ENCODE results near the gene LIPF. TPM values are rescaled to one million over a fixed set of nuclear protein-coding genes. Genes with fewer than 3 reads are reported as not detected.
"Not testable (repeated sequence)": the region's sequence is repeated elsewhere in the genome, so short reads cannot be mapped to it uniquely, and the experiment has no call there.

Gene LIPF
- polyA plus RNA-seq, 1 donor from 2014 or later = not detected

DNA sequence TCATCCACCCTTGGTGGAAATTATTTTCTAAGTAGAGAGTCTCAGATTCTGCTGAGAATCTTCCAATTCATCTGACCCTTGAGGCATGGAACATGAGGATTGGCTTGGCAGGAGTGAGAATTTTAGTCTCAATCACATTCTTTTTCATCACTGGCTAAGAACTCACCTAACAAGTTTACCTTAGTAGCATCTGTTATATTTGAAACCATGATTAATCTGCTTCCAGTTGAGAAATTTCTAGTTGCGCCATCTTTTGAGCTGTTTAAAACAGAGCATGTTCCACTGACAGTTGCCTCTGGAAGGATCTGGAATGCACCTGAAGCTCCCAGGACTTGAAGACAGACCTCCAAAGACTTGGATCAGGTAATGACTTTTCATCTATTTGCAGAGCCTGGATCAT, 41.7 kb downstream of the LIPF start, which contains the start of gene LIPK:
Gene LIPK (plus strand): TSS at position 292 of the 400 bp plus-strand sequence. CDS start 18,295 bp downstream, outside the sequence.
- H3K27me3 ChIP-seq (ENCODE audit: insufficient read depth, low read depth, low read length) = no peaks in the 10 kb centered on the region
- no peak within 1 kb of the TSS for H3K27ac ChIP-seq (ENCODE audit: low read length)
- no peak within 1 kb of the TSS for H2AFZ ChIP-seq (ENCODE audit: low read depth, low read length)
- H3K9me3 ChIP-seq (ENCODE audit: low read length) = no peaks in the 10 kb centered on the region
- H3K9me2 ChIP-seq (ENCODE audit: insufficient read depth, low read length) = no peaks in the 10 kb centered on the region
- H3K79me2 ChIP-seq (replicated peaks; ENCODE audit: insufficient read depth, low read length) = no peaks in the 10 kb centered on the region
- H3F3A ChIP-seq (ENCODE audit: insufficient read depth, low read length, poor library complexity, severe bottlenecking) = no peaks in the 10 kb centered on the region
- no peaks in the 10 kb centered on the region for H3K36me3 ChIP-seq (ENCODE audit: insufficient read depth, low read length)
- H3K4me3 ChIP-seq (ENCODE audit: low read length) = no peak within 1 kb of the TSS
- H4K20me1 ChIP-seq (ENCODE audit: insufficient read depth) = no peaks in the 10 kb centered on the region
- no peak within 1 kb of the TSS for H3K4me2 ChIP-seq (ENCODE audit: low read length)
- no peak for TF ChIP-seq SMC3 (conservative IDR thresholded peaks at IDR 0.05; ENCODE audit: poor library complexity)
- TF ChIP-seq RAD21 (conservative IDR thresholded peaks at IDR 0.05) = no peak
- TF ChIP-seq EZH2 (IDR thresholded peaks at IDR 0.05; ENCODE audit: borderline replicate concordance, insufficient read depth, low read length, poor library complexity, severe bottlenecking) = no peak
- TF ChIP-seq, protein P1, sequence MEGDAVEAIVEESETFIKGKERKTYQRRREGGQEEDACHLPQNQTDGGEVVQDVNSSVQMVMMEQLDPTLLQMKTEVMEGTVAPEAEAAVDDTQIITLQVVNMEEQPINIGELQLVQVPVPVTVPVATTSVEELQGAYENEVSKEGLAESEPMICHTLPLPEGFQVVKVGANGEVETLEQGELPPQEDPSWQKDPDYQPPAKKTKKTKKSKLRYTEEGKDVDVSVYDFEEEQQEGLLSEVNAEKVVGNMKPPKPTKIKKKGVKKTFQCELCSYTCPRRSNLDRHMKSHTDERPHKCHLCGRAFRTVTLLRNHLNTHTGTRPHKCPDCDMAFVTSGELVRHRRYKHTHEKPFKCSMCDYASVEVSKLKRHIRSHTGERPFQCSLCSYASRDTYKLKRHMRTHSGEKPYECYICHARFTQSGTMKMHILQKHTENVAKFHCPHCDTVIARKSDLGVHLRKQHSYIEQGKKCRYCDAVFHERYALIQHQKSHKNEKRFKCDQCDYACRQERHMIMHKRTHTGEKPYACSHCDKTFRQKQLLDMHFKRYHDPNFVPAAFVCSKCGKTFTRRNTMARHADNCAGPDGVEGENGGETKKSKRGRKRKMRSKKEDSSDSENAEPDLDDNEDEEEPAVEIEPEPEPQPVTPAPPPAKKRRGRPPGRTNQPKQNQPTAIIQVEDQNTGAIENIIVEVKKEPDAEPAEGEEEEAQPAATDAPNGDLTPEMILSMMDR (IDR thresholded peaks at IDR 0.05; ENCODE audit: poor library complexity, severe bottlenecking) = no peak
- no peak for TF ChIP-seq EP300 (conservative IDR thresholded peaks at IDR 0.05; ENCODE audit: poor library complexity, severe bottlenecking)
- TF ChIP-seq MXI1 (conservative IDR thresholded peaks at IDR 0.05; ENCODE audit: poor library complexity, severe bottlenecking) = no peak
- TF ChIP-seq, protein P2, sequence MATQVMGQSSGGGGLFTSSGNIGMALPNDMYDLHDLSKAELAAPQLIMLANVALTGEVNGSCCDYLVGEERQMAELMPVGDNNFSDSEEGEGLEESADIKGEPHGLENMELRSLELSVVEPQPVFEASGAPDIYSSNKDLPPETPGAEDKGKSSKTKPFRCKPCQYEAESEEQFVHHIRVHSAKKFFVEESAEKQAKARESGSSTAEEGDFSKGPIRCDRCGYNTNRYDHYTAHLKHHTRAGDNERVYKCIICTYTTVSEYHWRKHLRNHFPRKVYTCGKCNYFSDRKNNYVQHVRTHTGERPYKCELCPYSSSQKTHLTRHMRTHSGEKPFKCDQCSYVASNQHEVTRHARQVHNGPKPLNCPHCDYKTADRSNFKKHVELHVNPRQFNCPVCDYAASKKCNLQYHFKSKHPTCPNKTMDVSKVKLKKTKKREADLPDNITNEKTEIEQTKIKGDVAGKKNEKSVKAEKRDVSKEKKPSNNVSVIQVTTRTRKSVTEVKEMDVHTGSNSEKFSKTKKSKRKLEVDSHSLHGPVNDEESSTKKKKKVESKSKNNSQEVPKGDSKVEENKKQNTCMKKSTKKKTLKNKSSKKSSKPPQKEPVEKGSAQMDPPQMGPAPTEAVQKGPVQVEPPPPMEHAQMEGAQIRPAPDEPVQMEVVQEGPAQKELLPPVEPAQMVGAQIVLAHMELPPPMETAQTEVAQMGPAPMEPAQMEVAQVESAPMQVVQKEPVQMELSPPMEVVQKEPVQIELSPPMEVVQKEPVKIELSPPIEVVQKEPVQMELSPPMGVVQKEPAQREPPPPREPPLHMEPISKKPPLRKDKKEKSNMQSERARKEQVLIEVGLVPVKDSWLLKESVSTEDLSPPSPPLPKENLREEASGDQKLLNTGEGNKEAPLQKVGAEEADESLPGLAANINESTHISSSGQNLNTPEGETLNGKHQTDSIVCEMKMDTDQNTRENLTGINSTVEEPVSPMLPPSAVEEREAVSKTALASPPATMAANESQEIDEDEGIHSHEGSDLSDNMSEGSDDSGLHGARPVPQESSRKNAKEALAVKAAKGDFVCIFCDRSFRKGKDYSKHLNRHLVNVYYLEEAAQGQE (IDR thresholded peaks at IDR 0.05; ENCODE audit: borderline replicate concordance) = no peak
- no peak within 1 kb of the TSS for H3K9ac ChIP-seq (ENCODE audit: low read length)

DNA sequence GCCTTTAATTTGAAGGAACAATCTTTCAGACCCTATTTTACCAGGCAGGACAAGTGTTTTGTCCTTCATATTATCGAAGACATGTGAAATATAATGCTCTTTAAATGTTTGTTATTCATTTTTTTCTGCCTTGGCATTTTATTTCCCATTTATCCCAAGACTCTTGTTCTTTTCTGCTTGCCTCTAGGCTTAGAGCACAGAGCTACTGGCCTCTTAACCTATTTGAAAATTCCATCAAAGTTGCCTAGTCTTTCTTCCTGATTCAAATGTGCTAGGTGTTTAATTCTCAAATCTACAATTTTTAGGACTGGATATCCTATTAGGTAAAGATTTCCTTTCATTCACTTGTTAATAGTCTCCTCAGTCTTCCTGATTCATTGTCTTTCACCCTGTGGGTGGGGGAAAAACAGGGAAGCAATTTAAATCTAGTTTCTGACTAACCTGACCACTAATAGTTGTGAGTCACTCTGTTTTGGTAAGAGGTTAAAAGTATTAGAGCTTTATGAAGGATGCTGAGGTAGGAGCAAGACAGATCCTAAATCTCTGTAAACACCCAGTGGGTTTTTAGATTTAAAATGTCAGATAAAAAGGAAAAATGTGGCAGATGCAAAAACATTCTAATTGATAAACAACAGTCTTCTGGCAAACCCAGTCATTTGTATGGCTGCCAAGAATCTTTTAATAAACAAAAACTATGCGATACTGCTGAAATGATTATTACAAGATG, 43.4 kb downstream of the LIPF start:
- Histone ChIP-seq H3K4me2 (ENCODE audit: low read length) (no peak overlapping the region), H3K27ac (ENCODE audit: low read length) (no peak overlapping the region), H3K9ac (ENCODE audit: low read length) (no peak overlapping the region), H3K36me3 (ENCODE audit: insufficient read depth, low read length) (no peaks in the 10 kb centered on the region), H4K20me1 (ENCODE audit: insufficient read depth) (no peaks in the 10 kb centered on the region), H2AFZ (ENCODE audit: low read depth, low read length) (no peak overlapping the region), H3K79me2 (replicated peaks; ENCODE audit: insufficient read depth, low read length) (no peaks in the 10 kb centered on the region), H3K27me3 (ENCODE audit: insufficient read depth, low read depth, low read length) (no peaks in the 10 kb centered on the region), H3K9me2 (ENCODE audit: insufficient read depth, low read length) (no peaks in the 10 kb centered on the region), H3F3A (ENCODE audit: insufficient read depth, low read length, poor library complexity, severe bottlenecking) (no peaks in the 10 kb centered on the region), H3K9me3 (ENCODE audit: low read length) (no peaks in the 10 kb centered on the region), H3K4me3 (ENCODE audit: low read length) (no peak overlapping the region)
- TF ChIP-seq, protein P2 (IDR thresholded peaks at IDR 0.05; ENCODE audit: borderline replicate concordance) = no peak
- no peak for TF ChIP-seq TAF1 (IDR thresholded peaks at IDR 0.05; ENCODE audit: low read depth)
- TF ChIP-seq POLR2AphosphoS5 (IDR thresholded peaks at IDR 0.05) = no peak
- no peak for TF ChIP-seq RAD21 (conservative IDR thresholded peaks at IDR 0.05)
- no peak for TF ChIP-seq MXI1 (conservative IDR thresholded peaks at IDR 0.05; ENCODE audit: poor library complexity, severe bottlenecking)
- TF ChIP-seq EZH2 (IDR thresholded peaks at IDR 0.05; ENCODE audit: borderline replicate concordance, insufficient read depth, low read length, poor library complexity, severe bottlenecking) = no peak
- no peak for TF ChIP-seq EP300 (conservative IDR thresholded peaks at IDR 0.05; ENCODE audit: poor library complexity, severe bottlenecking)
- TF ChIP-seq SMC3 (conservative IDR thresholded peaks at IDR 0.05; ENCODE audit: poor library complexity) = no peak

DNA sequence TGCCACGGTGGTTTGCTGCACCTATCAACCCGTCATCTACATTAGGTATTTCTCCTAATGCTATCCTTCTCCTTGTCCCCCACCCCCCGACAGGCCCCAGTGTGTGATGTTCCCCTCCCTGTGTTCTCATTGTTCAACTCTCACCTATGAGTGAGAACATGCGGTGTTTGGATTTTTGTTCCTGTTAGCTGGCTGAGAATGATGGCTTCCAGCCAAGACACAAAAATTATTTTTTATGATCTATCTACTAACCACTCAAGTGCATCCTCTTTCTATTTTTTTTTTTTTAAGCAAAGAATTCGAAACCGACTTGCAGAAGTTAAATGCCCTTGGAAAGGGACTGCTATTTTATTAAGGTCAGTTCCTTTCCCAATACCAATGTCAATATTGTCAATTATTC, 45.1 kb downstream of the LIPF start:
- H4K20me1 ChIP-seq (ENCODE audit: insufficient read depth); H3K4me2 ChIP-seq (ENCODE audit: low read length); H3K4me3 ChIP-seq (ENCODE audit: low read length); H2AFZ ChIP-seq (ENCODE audit: low read depth, low read length); H3K79me2 ChIP-seq (replicated peaks; ENCODE audit: insufficient read depth, low read length); H3K36me3 ChIP-seq (ENCODE audit: insufficient read depth, low read length); H3K9me2 ChIP-seq (ENCODE audit: insufficient read depth, low read length); H3K27me3 ChIP-seq (ENCODE audit: insufficient read depth, low read depth, low read length); H3K27ac ChIP-seq (ENCODE audit: low read length); H3K9me3 ChIP-seq (ENCODE audit: low read length); H3F3A ChIP-seq (ENCODE audit: insufficient read depth, low read length, poor library complexity, severe bottlenecking); H3K9ac ChIP-seq (ENCODE audit: low read length): not testable (repeated sequence)
